ENCODE measurements around the gene PTPRT. TPM values are rescaled to one million over a fixed set of nuclear protein-coding genes. Genes with fewer than 3 reads are reported as not detected.
"Not testable (repeated sequence)": the region's sequence is repeated elsewhere in the genome, so short reads cannot be mapped to it uniquely, and the experiment has no call there.

Gene PTPRT
- total RNA-seq, 2 experiments from 2014 or later: not detected

- Mint-ChIP-seq H3K9me3 (no peaks in the 10 kb centered on the region), H3K27me3 (no peaks in the 10 kb centered on the region), H3K36me3 (no peaks in the 10 kb centered on the region), H3K27ac (no peak overlapping the region), H3K4me3 (no peak overlapping the region), H3K4me1 (no peaks in the 10 kb centered on the region)
- no peak for DNase-seq
These were observed 268.9 kb downstream of the PTPRT start for GRCh38 chr20:42920776-42921175.

- no peak overlapping the region for H3K4me3 Mint-ChIP-seq
- no peak for DNase-seq
- no peaks in the 10 kb centered on the region for H3K27me3 Mint-ChIP-seq
- no peaks in the 10 kb centered on the region for H3K36me3 Mint-ChIP-seq
- no peak overlapping the region for H3K27ac Mint-ChIP-seq
- no peaks in the 10 kb centered on the region for H3K9me3 Mint-ChIP-seq
- H3K4me1 Mint-ChIP-seq: no peaks in the 10 kb centered on the region
These were observed 270.4 kb downstream of the PTPRT start for GRCh38 chr20:42919316-42919715.

GRCh38 chr20:42915081-42915480 lies 274.6 kb downstream of the PTPRT start:
- Mint-ChIP-seq H3K27me3 (no peaks in the 10 kb centered on the region), H3K4me1 (no peaks in the 10 kb centered on the region), H3K4me3 (no peak overlapping the region), H3K27ac (no peak overlapping the region), H3K36me3 (no peaks in the 10 kb centered on the region), H3K9me3 (no peaks in the 10 kb centered on the region)
- no peak for DNase-seq

- no peak for DNase-seq
These were observed 275.4 kb downstream of the PTPRT start for GRCh38 chr20:42914302-42914701.

GRCh38 chr20:42910808-42911207 lies 278.9 kb downstream of the PTPRT start:
- not testable (repeated sequence) for H3K4me3 Mint-ChIP-seq, H3K4me1 Mint-ChIP-seq, DNase-seq, H3K27ac Mint-ChIP-seq, H3K9me3 Mint-ChIP-seq, H3K27me3 Mint-ChIP-seq, H3K36me3 Mint-ChIP-seq

More at GRCh38 chr20:42914302-42914701, 275.4 kb downstream of the PTPRT start:
- Mint-ChIP-seq H3K27ac (no peak overlapping the region), H3K4me1 (no peaks in the 10 kb centered on the region), H3K36me3 (no peaks in the 10 kb centered on the region), H3K9me3 (no peaks in the 10 kb centered on the region), H3K4me3 (no peak overlapping the region), H3K27me3 (no peaks in the 10 kb centered on the region)

- H3K36me3 Mint-ChIP-seq: no peaks in the 10 kb centered on the region
- H3K4me1 Mint-ChIP-seq: no peaks in the 10 kb centered on the region
- DNase-seq: no peak
- peaks cover 3% of the 10 kb centered on the region for H3K27me3 Mint-ChIP-seq
- no peak overlapping the region for H3K4me3 Mint-ChIP-seq
- H3K9me3 Mint-ChIP-seq: peaks cover 3% of the 10 kb centered on the region
- no peak overlapping the region for H3K27ac Mint-ChIP-seq
These were observed 282.0 kb downstream of the PTPRT start for GRCh38 chr20:42907730-42908129.

- Mint-ChIP-seq H3K36me3 (no peaks in the 10 kb centered on the region), H3K4me3 (no peak overlapping the region), H3K27me3 (peaks cover 3% of the 10 kb centered on the region), H3K27ac (no peak overlapping the region), H3K4me1 (no peaks in the 10 kb centered on the region), H3K9me3 (peaks cover 3% of the 10 kb centered on the region)
- DNase-seq: no peak
These were observed 283.6 kb downstream of the PTPRT start for GRCh38 chr20:42906120-42906519.

- Mint-ChIP-seq H3K27ac (no peak overlapping the region), H3K36me3 (no peaks in the 10 kb centered on the region), H3K4me3 (no peak overlapping the region), H3K27me3 (peaks cover 3% of the 10 kb centered on the region), H3K9me3 (peaks cover 7% of the 10 kb centered on the region), H3K4me1 (no peaks in the 10 kb centered on the region)
- DNase-seq: no peak
These were observed 287.2 kb downstream of the PTPRT start for GRCh38 chr20:42902509-42902908.

- Mint-ChIP-seq H3K4me3 (no peak overlapping the region), H3K36me3 (no peaks in the 10 kb centered on the region), H3K27me3 (peaks cover 3% of the 10 kb centered on the region), H3K4me1 (no peaks in the 10 kb centered on the region), H3K9me3 (peaks cover 5% of the 10 kb centered on the region), H3K27ac (no peak overlapping the region)
- no peak for DNase-seq
These were observed 287.8 kb downstream of the PTPRT start for GRCh38 chr20:42901689-42902440.

GRCh38 chr20:42900764-42901163 lies 288.9 kb downstream of the PTPRT start:
- not testable (repeated sequence) for DNase-seq, H3K27ac Mint-ChIP-seq, H3K9me3 Mint-ChIP-seq, H3K27me3 Mint-ChIP-seq, H3K4me3 Mint-ChIP-seq, H3K36me3 Mint-ChIP-seq, H3K4me1 Mint-ChIP-seq

GRCh38 chr20:42895020-42895419 lies 294.7 kb downstream of the PTPRT start:
- H3K4me1 Mint-ChIP-seq: no peaks in the 10 kb centered on the region

GRCh38 chr20:42894483-42894882 lies 295.2 kb downstream of the PTPRT start:
- H3K4me3 Mint-ChIP-seq: no peak overlapping the region
- no peaks in the 10 kb centered on the region for H3K36me3 Mint-ChIP-seq
- H3K4me1 Mint-ChIP-seq: no peaks in the 10 kb centered on the region
- H3K9me3 Mint-ChIP-seq: peaks cover 1% of the 10 kb centered on the region
- H3K27ac Mint-ChIP-seq: no peak overlapping the region
- H3K27me3 Mint-ChIP-seq: no peaks in the 10 kb centered on the region
- DNase-seq: no peak

More at GRCh38 chr20:42895020-42895419, 294.7 kb downstream of the PTPRT start:
- Mint-ChIP-seq H3K36me3 (no peaks in the 10 kb centered on the region), H3K27ac (no peak overlapping the region), H3K9me3 (peaks cover 1% of the 10 kb centered on the region), H3K27me3 (no peaks in the 10 kb centered on the region), H3K4me3 (no peak overlapping the region)
- DNase-seq: no peak

GRCh38 chr20:42889517-42889916 lies 300.2 kb downstream of the PTPRT start:
- Mint-ChIP-seq H3K9me3 (peaks cover 1% of the 10 kb centered on the region), H3K27ac (no peak overlapping the region), H3K27me3 (no peaks in the 10 kb centered on the region), H3K36me3 (no peaks in the 10 kb centered on the region), H3K4me3 (no peak overlapping the region), H3K4me1 (no peaks in the 10 kb centered on the region)
- no peak for DNase-seq

GRCh38 chr20:42887281-42887680 lies 302.4 kb downstream of the PTPRT start:
- no peaks in the 10 kb centered on the region for H3K4me1 Mint-ChIP-seq
- no peaks in the 10 kb centered on the region for H3K36me3 Mint-ChIP-seq
- H3K27me3 Mint-ChIP-seq: no peaks in the 10 kb centered on the region

GRCh38 chr20:42886801-42887200 lies 302.9 kb downstream of the PTPRT start:
- Mint-ChIP-seq H3K9me3 (peaks cover 1% of the 10 kb centered on the region), H3K4me3 (no peak overlapping the region)
- DNase-seq: no peak

More at GRCh38 chr20:42887281-42887680, 302.4 kb downstream of the PTPRT start:
- Mint-ChIP-seq H3K9me3 (peaks cover 1% of the 10 kb centered on the region), H3K4me3 (no peak overlapping the region), H3K27ac (no peak overlapping the region)
- DNase-seq: no peak

GRCh38 chr20:42886046-42886445 lies 303.7 kb downstream of the PTPRT start:
- Mint-ChIP-seq H3K4me3 (no peak overlapping the region), H3K9me3 (no peaks in the 10 kb centered on the region), H3K27me3 (no peaks in the 10 kb centered on the region), H3K4me1 (no peaks in the 10 kb centered on the region), H3K36me3 (no peaks in the 10 kb centered on the region), H3K27ac (no peak overlapping the region)
- no peak for DNase-seq

More at GRCh38 chr20:42886801-42887200, 302.9 kb downstream of the PTPRT start:
- Mint-ChIP-seq H3K4me1 (no peaks in the 10 kb centered on the region), H3K27ac (no peak overlapping the region), H3K27me3 (no peaks in the 10 kb centered on the region), H3K36me3 (no peaks in the 10 kb centered on the region)
